ENCODE results near the gene PDE4B.

The PDE4B gene

GRCh38 chr1:66254785-66255184 lies 462.1 kb downstream of the PDE4B start:
- DNase-seq (ENCODE audit: low read depth in 2 of 2, low spot score in 1 of 2) = no peak

- no peak for DNase-seq (ENCODE audit: low read depth in 2 of 2, low spot score in 1 of 2)
Observed at GRCh38 chr1:66256629-66257572, 464.2 kb downstream of the PDE4B start.

GRCh38 chr1:66258404-66259105 lies 465.9 kb downstream of the PDE4B start:
- DNase-seq (ENCODE audit: low read depth in 2 of 2, low spot score in 1 of 2) = no peak

- no peak for DNase-seq (ENCODE audit: low read depth in 2 of 2, low spot score in 1 of 2)
Observed at GRCh38 chr1:66261364-66261763, 468.7 kb downstream of the PDE4B start.

GRCh38 chr1:66262208-66262963 lies 469.7 kb downstream of the PDE4B start:
- no peak for DNase-seq (ENCODE audit: low read depth in 2 of 2, low spot score in 1 of 2)

GRCh38 chr1:66265268-66265667 lies 472.6 kb downstream of the PDE4B start:
- no peak for DNase-seq (ENCODE audit: low read depth in 2 of 2, low spot score in 1 of 2)

GRCh38 chr1:66265796-66266195 lies 473.1 kb downstream of the PDE4B start:
- no peak for DNase-seq (ENCODE audit: low read depth in 2 of 2, low spot score in 1 of 2)

GRCh38 chr1:66266350-66266749 lies 473.7 kb downstream of the PDE4B start:
- DNase-seq (ENCODE audit: low read depth in 2 of 2, low spot score in 1 of 2) = no peak

- DNase-seq (ENCODE audit: low read depth in 2 of 2, low spot score in 1 of 2) = no peak
Observed at GRCh38 chr1:66266756-66267155, 474.1 kb downstream of the PDE4B start.

- DNase-seq (ENCODE audit: low read depth in 2 of 2, low spot score in 1 of 2) = no peak
Observed at GRCh38 chr1:66267201-66267940, 474.7 kb downstream of the PDE4B start.

- no peak for DNase-seq (ENCODE audit: low read depth in 2 of 2, low spot score in 1 of 2)
Observed at GRCh38 chr1:66269222-66269621, 476.5 kb downstream of the PDE4B start.

GRCh38 chr1:66270119-66270812 lies 477.6 kb downstream of the PDE4B start:
- DNase-seq (ENCODE audit: low read depth in 2 of 2, low spot score in 1 of 2) = no peak

- DNase-seq (ENCODE audit: low read depth in 2 of 2, low spot score in 1 of 2) = no peak
Observed at GRCh38 chr1:66271216-66271903, 478.7 kb downstream of the PDE4B start.

- DNase-seq (ENCODE audit: low read depth in 2 of 2, low spot score in 1 of 2) = no peak
Observed at GRCh38 chr1:66271904-66272254, 479.2 kb downstream of the PDE4B start.

- DNase-seq (ENCODE audit: low read depth in 2 of 2, low spot score in 1 of 2) = no peak
Observed at GRCh38 chr1:66273656-66274055, 481.0 kb downstream of the PDE4B start.

- no peak for DNase-seq (ENCODE audit: low read depth in 2 of 2, low spot score in 1 of 2)
Observed at GRCh38 chr1:66274634-66275033, 481.9 kb downstream of the PDE4B start.

- no peak for DNase-seq (ENCODE audit: low read depth in 2 of 2, low spot score in 1 of 2)
Observed at GRCh38 chr1:66275083-66275482, 482.4 kb downstream of the PDE4B start.

- no peak for DNase-seq (ENCODE audit: low read depth in 2 of 2, low spot score in 1 of 2)
Observed at GRCh38 chr1:66275601-66276023, 482.9 kb downstream of the PDE4B start.

GRCh38 chr1:66276218-66276617 lies 483.5 kb downstream of the PDE4B start:
- DNase-seq (ENCODE audit: low read depth in 2 of 2, low spot score in 1 of 2) = no peak

All from stimulated activated CD8-positive, alpha-beta memory T cell treated with anti-CD3 and anti-CD28 coated beads, Interleukin-4, amount 100 ng/mL, for 4 hours (primary cell).